ENCODE data around the gene KIAA1210.

DNA sequence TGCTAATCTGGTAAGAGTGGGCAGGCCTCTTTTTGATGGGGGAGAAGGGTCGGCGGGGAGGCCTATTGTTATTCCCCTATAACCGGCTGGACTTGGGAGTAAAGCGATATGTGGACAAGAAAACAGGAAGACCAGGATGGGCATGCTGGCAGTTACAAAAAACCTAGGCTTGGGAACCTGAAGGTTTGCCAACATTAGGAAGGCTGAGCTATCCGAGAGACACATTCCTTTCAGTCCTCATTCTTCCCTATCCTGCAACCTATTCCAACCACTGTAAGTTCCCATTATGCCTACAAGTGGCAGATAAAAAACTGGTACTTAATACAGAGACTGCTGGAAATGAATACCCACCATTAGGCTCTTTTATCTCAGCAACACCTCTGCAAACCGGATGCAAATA, 87.2 kb downstream of the KIAA1210 start:
- TF ChIP-seq, protein P1, sequence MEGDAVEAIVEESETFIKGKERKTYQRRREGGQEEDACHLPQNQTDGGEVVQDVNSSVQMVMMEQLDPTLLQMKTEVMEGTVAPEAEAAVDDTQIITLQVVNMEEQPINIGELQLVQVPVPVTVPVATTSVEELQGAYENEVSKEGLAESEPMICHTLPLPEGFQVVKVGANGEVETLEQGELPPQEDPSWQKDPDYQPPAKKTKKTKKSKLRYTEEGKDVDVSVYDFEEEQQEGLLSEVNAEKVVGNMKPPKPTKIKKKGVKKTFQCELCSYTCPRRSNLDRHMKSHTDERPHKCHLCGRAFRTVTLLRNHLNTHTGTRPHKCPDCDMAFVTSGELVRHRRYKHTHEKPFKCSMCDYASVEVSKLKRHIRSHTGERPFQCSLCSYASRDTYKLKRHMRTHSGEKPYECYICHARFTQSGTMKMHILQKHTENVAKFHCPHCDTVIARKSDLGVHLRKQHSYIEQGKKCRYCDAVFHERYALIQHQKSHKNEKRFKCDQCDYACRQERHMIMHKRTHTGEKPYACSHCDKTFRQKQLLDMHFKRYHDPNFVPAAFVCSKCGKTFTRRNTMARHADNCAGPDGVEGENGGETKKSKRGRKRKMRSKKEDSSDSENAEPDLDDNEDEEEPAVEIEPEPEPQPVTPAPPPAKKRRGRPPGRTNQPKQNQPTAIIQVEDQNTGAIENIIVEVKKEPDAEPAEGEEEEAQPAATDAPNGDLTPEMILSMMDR (conservative IDR thresholded peaks at IDR 0.05; ENCODE audit: low read depth, low read length) = no peak
- TF ChIP-seq RAD21 (IDR thresholded peaks at IDR 0.05; ENCODE audit: low read length) (no peak), MXI1 (IDR thresholded peaks at IDR 0.05; ENCODE audit: borderline replicate concordance, low read depth, low read length) (no peak), POLR2A (IDR thresholded peaks at IDR 0.05; ENCODE audit: low read depth, low read length) (no peak), CEBPB (IDR thresholded peaks at IDR 0.05; ENCODE audit: low read depth, low read length) (no peak), SMC3 (IDR thresholded peaks at IDR 0.05; ENCODE audit: low read depth, low read length) (no peak), BHLHE40 (IDR thresholded peaks at IDR 0.05; ENCODE audit: low read depth, low read length) (no peak), RCOR1 (IDR thresholded peaks at IDR 0.05; ENCODE audit: insufficient replicate concordance, low read length) (no peak), RFX5 (IDR thresholded peaks at IDR 0.05; ENCODE audit: low read depth, low read length) (no peak), CHD1 (IDR thresholded peaks at IDR 0.05; ENCODE audit: low read depth, low read length) (no peak), MAFK (IDR thresholded peaks at IDR 0.05; ENCODE audit: low read depth, low read length) (no peak)
- TF ChIP-seq, protein P2, sequence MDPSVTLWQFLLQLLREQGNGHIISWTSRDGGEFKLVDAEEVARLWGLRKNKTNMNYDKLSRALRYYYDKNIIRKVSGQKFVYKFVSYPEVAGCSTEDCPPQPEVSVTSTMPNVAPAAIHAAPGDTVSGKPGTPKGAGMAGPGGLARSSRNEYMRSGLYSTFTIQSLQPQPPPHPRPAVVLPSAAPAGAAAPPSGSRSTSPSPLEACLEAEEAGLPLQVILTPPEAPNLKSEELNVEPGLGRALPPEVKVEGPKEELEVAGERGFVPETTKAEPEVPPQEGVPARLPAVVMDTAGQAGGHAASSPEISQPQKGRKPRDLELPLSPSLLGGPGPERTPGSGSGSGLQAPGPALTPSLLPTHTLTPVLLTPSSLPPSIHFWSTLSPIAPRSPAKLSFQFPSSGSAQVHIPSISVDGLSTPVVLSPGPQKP (IDR thresholded peaks at IDR 0.05; ENCODE audit: borderline replicate concordance, low read depth, low read length) = no peak
- TF ChIP-seq, protein P3, sequence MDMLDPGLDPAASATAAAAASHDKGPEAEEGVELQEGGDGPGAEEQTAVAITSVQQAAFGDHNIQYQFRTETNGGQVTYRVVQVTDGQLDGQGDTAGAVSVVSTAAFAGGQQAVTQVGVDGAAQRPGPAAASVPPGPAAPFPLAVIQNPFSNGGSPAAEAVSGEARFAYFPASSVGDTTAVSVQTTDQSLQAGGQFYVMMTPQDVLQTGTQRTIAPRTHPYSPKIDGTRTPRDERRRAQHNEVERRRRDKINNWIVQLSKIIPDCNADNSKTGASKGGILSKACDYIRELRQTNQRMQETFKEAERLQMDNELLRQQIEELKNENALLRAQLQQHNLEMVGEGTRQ (IDR thresholded peaks at IDR 0.05; ENCODE audit: low read depth, low read length) = no peak

Measured in IMR-90 (cell line).